BJ (cell line): ENCODE measurements around the gene CALM3. TPM values are rescaled to one million over a fixed set of nuclear protein-coding genes. Genes with fewer than 3 reads are reported as not detected.
A peak's percentile ranks its signal among the peaks of the same experiment; 100 is the strongest.

ENCODE experiments used
- CTCF ChIA-PET: fragments of 350-600 bp; formaldehyde crosslinking; extraction: SDS; loops from one replicate; lab custom pipeline; 2021; ENCODE audit warnings: antibody characterized with exemption, inconsistent platforms; lab: Yijun Ruan, JAX
- POLR2A ChIA-PET: fragments of 300-600 bp; sonication (Branson Sonifier 250); formaldehyde crosslinking; extraction: SDS; loops from one replicate; lab custom pipeline; 2021; ENCODE audit warnings: antibody characterized with exemption; lab: Charles Lee
- DNase-seq: peaks from one replicate; pipeline ENCODE4 v3.0.0-alpha.2; 2011; ENCODE audit warnings: low read depth
- H3K27me3 ChIP-seq: 2 replicates; pipeline ENCODE4 v1.6.0; 2011; ENCODE audit warnings: low read length; ENCODE audit not compliant: control insufficient read depth, insufficient read depth
- H3K36me3 ChIP-seq: 2 replicates; pipeline ENCODE4 v1.5.1; 2011; ENCODE audit warnings: low read length; ENCODE audit not compliant: control insufficient read depth, insufficient read depth
- H3K4me3 ChIP-seq: 2 replicates; pipeline ENCODE4 v1.5.1; 2011; ENCODE audit warnings: low read depth, mild to moderate bottlenecking, control low read depth, low read length
- CTCF ChIP-seq: IDR thresholded peaks from 2 replicates; pipeline ENCODE4 v1.5.1; 2011; ENCODE audit warnings: low read depth, mild to moderate bottlenecking, control low read depth, inconsistent platforms, low read length, moderate library complexity; ENCODE audit not compliant: insufficient read depth
- polyA plus RNA-seq: library from polyadenylated mRNA; depleted of rRNA; stranded (reverse); fragments of >200 nt; gene quantifications from 2 replicates; pipeline ENCODE4 v1.2.3, GENCODE V29; 2011

Gene CALM3
- polyA plus RNA-seq, 1 experiment, result 516 TPM

DNA sequence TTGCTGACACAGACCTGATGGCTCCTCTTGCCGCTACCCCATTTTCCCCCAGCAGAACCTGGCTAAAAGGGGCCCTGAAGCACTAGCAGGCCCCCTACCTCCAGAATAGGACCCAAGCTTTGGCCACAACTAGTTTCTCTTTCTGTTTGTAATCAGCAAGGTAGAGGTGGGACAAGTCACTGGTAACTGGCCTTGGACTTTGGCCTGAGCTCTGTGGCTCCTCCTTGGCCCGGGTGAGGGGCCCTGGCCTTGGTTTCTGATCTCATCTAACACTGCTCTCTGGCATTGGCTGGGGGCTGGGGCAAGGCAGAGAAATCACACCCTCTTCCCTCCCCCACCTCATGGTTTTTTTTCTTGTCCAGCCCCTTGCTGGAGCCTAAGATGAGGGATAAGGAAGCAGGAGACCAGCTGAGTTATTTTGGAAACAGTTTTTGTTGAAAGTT, 2.1 kb downstream of the CALM3 start:
- DNase-seq, result no peak
- CTCF ChIA-PET, result interaction anchor here (2.1 to 22.7 kb wide), 3 partner anchors 11 to 57 kb away, joined by 6 to 347 read pairs (median 20); partner anchors contain the start of gene DACT3
- peaks cover 1% of the 10 kb centered on the region; the same call in 1 of the 2 replicates for H3K27me3 ChIP-seq
- POLR2A ChIA-PET, result no interaction called here
- no peak for TF ChIP-seq CTCF
- peaks cover 21% of the 10 kb centered on the region for H3K36me3 ChIP-seq
- H3K4me3 ChIP-seq, result peak overlapping the region; percentile 99

GRCh38 chr19:46603752-46604231, 2.7 kb downstream of the CALM3 start:
- no peak for TF ChIP-seq CTCF
- H3K4me3 ChIP-seq, result peak overlapping the region; percentile 99
- H3K27me3 ChIP-seq, result peaks cover 1% of the 10 kb centered on the region; the same call in 1 of the 2 replicates
- H3K36me3 ChIP-seq, result peaks cover 27% of the 10 kb centered on the region
- CTCF ChIA-PET, result interaction anchor here (1.4 to 22.7 kb wide), 2 partner anchors 57 to 125 kb away, joined by 3 to 347 read pairs; partner anchors contain the start of gene DACT3
- no peak for DNase-seq
- POLR2A ChIA-PET, result no interaction called here

- H3K36me3 ChIP-seq, result peaks cover 36% of the 10 kb centered on the region
- TF ChIP-seq CTCF, result no peak
- ChIA-PET CTCF (interaction anchor here (1.4 to 22.7 kb wide), 3 partner anchors 9 to 124 kb away, joined by 3 to 347 read pairs (median 13); partner anchors contain the start of gene DACT3), POLR2A (interaction anchor here (0.6 kb wide), 1 partner anchor 75 kb away, joined by 5 read pairs; no protein-coding TSS in a partner anchor)
- no peak for DNase-seq
- no peaks in the 10 kb centered on the region for H3K27me3 ChIP-seq
- no peak overlapping the region for H3K4me3 ChIP-seq
Measured at GRCh38 chr19:46604781-46605355, 3.7 kb downstream of the CALM3 start.

- ChIA-PET CTCF (interaction anchor here (1.2 to 22.7 kb wide), 4 partner anchors 8 to 124 kb away, joined by 3 to 347 read pairs (median 8); partner anchors contain the start of gene DACT3), POLR2A (interaction anchor here (0.6 kb wide), 1 partner anchor 75 kb away, joined by 5 read pairs; no protein-coding TSS in a partner anchor)
- peaks cover 40% of the 10 kb centered on the region for H3K36me3 ChIP-seq
- TF ChIP-seq CTCF, result no peak
- no peaks in the 10 kb centered on the region for H3K27me3 ChIP-seq
- no peak for DNase-seq
- no peak overlapping the region for H3K4me3 ChIP-seq
Measured at GRCh38 chr19:46605356-46605821, 4.3 kb downstream of the CALM3 start.

DNA sequence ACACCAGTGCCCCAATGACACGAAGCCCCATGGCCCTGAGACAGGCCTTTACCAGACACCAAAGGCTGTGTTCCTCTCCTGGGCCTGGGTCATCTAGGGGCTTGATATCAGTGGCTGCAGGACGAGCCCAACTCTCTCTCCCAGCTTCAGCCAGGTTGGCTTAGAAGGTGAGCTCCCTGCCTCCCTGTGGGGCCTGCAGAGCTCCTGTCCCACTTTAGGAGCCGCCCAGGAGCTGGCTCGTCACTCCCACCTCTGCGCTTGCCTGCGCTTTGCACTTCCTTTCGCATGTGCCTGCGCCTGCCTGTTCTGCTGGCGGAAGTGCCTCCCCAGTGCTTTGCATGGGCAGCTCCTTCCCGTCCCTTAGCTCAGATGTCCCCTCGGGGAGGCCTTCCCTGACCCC, 4.9 kb downstream of the CALM3 start:
- peaks cover 42% of the 10 kb centered on the region for H3K36me3 ChIP-seq
- CTCF ChIA-PET, result interaction anchor here (1.2 to 22.7 kb wide), 5 partner anchors 8 to 73 kb away, joined by 3 to 347 read pairs (median 10); partner anchors contain the start of gene DACT3

More for the DNA sequence above, 4.9 kb downstream of the CALM3 start:
- H3K4me3 ChIP-seq, result no peak overlapping the region
- no peak for TF ChIP-seq CTCF
- no peaks in the 10 kb centered on the region for H3K27me3 ChIP-seq
- POLR2A ChIA-PET, result no interaction called here
- DNase-seq, result no peak
